22Rv1 (cell line): Measurements from ENCODE around the gene TLR9.

Experiments
- CTCF ChIP-seq: fragments of 450-650 bp; IDR thresholded peaks from 2 replicates; pipeline ENCODE4 v1.5.1; 2017; ENCODE audit warnings: mild to moderate bottlenecking
- ZFX ChIP-seq: fragments of 450-650 bp; IDR thresholded peaks from 2 replicates; pipeline ENCODE4 v1.6.1; 2017; ENCODE audit warnings: antibody characterized with exemption, borderline replicate concordance

GRCh38 chr3:52184690-52185089 lies 40.8 kb downstream of the TLR9 start:
- TF ChIP-seq CTCF (no peak), ZFX (no peak)
